Colonic mucosa (tissue), 4 donors: Measurements from ENCODE around the gene TNS4. TPM values are rescaled to one million over a fixed set of nuclear protein-coding genes. Genes with fewer than 3 reads are reported as not detected.

ENCODE experiments used
- DNase-seq: peaks from one replicate; pipeline ENCODE4 v3.0.0-alpha.2; 2020
- H3K27ac ChIP-seq: fragments of 200-600 bp; one replicate; pipeline ENCODE4 v1.8.0; 2021
- H3K27me3 ChIP-seq: fragments of 200-600 bp; one replicate; pipeline ENCODE4 v1.8.0; 2021
- H3K36me3 ChIP-seq: fragments of 200-600 bp; one replicate; pipeline ENCODE4 v1.8.0; 2021
- H3K4me1 ChIP-seq: fragments of 200-600 bp; one replicate; pipeline ENCODE4 v1.8.0; 2021; ENCODE audit warnings: mild to moderate bottlenecking
- H3K4me3 ChIP-seq: fragments of 200-600 bp; one replicate; pipeline ENCODE4 v1.8.0; 2021
- H3K9ac ChIP-seq, 2 donors: one replicate each; pipeline ENCODE4 v1.7.0; 2013; ENCODE audit warnings: control low read depth in 2 of 2, low read depth in 2 of 2, low read length in 2 of 2
- H3K9me3 ChIP-seq: fragments of 200-600 bp; one replicate; pipeline ENCODE4 v1.8.0; 2021
- intact Hi-C: fragments of 100-400 bp; cut with DNase I; formaldehyde crosslinking; loops from one replicate; pipeline ENCODE4 v1.14.1; 2022
- total RNA-seq, 2 donors: library from RNA; stranded (reverse); fragmentation: NEBNext Ultra II Directional in 1 of 2; extraction: Animal tissue kit (Norgen Biotek cat#: 25700) in 1 of 2; gene quantifications; one replicate each; pipeline ENCODE4 v1.2.1, GENCODE V29; 2021
- TF ChIP-seq, protein P1 (sequence below): fragments of 200-600 bp; IDR thresholded peaks from one replicate; pipeline ENCODE4 v1.8.0; 2022; ENCODE audit warnings: antibody characterized with exemption, mild to moderate bottlenecking
- donor health status: healthy.
- donor health status: DM: no; HTN: no; CAD: no.
- donor health status: DM: no; HTN: no; CAD: no.

The TNS4 gene
- total RNA-seq, 2 donors from 2014 or later: 8.8 to 20.4 TPM

- H3K9ac ChIP-seq: no peak overlapping the region
- TF ChIP-seq, protein P1, sequence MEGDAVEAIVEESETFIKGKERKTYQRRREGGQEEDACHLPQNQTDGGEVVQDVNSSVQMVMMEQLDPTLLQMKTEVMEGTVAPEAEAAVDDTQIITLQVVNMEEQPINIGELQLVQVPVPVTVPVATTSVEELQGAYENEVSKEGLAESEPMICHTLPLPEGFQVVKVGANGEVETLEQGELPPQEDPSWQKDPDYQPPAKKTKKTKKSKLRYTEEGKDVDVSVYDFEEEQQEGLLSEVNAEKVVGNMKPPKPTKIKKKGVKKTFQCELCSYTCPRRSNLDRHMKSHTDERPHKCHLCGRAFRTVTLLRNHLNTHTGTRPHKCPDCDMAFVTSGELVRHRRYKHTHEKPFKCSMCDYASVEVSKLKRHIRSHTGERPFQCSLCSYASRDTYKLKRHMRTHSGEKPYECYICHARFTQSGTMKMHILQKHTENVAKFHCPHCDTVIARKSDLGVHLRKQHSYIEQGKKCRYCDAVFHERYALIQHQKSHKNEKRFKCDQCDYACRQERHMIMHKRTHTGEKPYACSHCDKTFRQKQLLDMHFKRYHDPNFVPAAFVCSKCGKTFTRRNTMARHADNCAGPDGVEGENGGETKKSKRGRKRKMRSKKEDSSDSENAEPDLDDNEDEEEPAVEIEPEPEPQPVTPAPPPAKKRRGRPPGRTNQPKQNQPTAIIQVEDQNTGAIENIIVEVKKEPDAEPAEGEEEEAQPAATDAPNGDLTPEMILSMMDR: no peak
- no peak overlapping the region for H3K27ac ChIP-seq
- H3K9me3 ChIP-seq: no peaks in the 10 kb centered on the region
- no peak for DNase-seq
- H3K27me3 ChIP-seq: no peaks in the 10 kb centered on the region
- H3K4me3 ChIP-seq: no peak overlapping the region
- intact Hi-C loops: no loop called here
- no peaks in the 10 kb centered on the region for H3K4me1 ChIP-seq
- no peaks in the 10 kb centered on the region for H3K36me3 ChIP-seq
Observed at GRCh38 chr17:40467281-40467867, 34.0 kb downstream of the TNS4 start.

- TF ChIP-seq, protein P1: no peak
- Histone ChIP-seq H3K27ac (no peak overlapping the region), H3K4me3 (no peak overlapping the region), H3K9ac (no peak overlapping the region), H3K36me3 (no peaks in the 10 kb centered on the region), H3K4me1 (no peaks in the 10 kb centered on the region), H3K9me3 (no peaks in the 10 kb centered on the region), H3K27me3 (no peaks in the 10 kb centered on the region)
- no peak for DNase-seq
- intact Hi-C loops: no loop called here
Observed at GRCh38 chr17:40466298-40466971, 35.0 kb downstream of the TNS4 start.

DNA sequence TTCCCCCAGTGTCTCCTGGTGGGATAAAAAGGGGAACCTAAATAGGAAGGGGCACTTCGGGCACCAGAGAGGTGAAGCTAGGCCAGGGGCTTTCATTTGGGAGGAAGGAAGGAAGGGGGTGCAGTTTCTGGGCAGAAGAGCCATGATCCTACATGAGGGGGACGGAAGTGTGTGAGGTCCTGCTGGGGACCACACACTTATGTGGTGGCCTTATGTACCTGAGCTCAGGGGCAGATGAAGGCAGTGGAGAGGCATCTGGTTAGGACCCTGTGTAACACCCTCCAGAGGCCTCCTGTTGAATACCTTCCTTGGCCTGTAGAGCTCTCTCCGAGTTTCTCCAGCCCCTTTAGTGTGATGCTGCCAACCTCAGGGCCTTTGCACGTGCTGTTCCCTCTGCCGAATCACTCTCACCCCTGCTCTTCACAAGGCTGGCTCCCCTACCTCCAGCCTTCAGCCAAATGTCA lies 37.0 kb downstream of the TNS4 start:
- Histone ChIP-seq H3K27ac (no peak overlapping the region), H3K9me3 (no peaks in the 10 kb centered on the region), H3K4me3 (no peak overlapping the region), H3K36me3 (no peaks in the 10 kb centered on the region), H3K27me3 (no peaks in the 10 kb centered on the region), H3K9ac (no peak overlapping the region), H3K4me1 (no peaks in the 10 kb centered on the region)
- TF ChIP-seq, protein P1: no peak
- no peak for DNase-seq
- intact Hi-C loops: no loop called here

- Histone ChIP-seq H3K36me3 (no peaks in the 10 kb centered on the region), H3K4me3 (no peak overlapping the region), H3K9ac (no peak overlapping the region), H3K4me1 (no peaks in the 10 kb centered on the region), H3K27me3 (no peaks in the 10 kb centered on the region), H3K9me3 (no peaks in the 10 kb centered on the region), H3K27ac (no peak overlapping the region)
- no peak for DNase-seq
- TF ChIP-seq, protein P1: no peak
- intact Hi-C loops: no loop called here
Observed at GRCh38 chr17:40463122-40463550, 38.3 kb downstream of the TNS4 start.

DNA sequence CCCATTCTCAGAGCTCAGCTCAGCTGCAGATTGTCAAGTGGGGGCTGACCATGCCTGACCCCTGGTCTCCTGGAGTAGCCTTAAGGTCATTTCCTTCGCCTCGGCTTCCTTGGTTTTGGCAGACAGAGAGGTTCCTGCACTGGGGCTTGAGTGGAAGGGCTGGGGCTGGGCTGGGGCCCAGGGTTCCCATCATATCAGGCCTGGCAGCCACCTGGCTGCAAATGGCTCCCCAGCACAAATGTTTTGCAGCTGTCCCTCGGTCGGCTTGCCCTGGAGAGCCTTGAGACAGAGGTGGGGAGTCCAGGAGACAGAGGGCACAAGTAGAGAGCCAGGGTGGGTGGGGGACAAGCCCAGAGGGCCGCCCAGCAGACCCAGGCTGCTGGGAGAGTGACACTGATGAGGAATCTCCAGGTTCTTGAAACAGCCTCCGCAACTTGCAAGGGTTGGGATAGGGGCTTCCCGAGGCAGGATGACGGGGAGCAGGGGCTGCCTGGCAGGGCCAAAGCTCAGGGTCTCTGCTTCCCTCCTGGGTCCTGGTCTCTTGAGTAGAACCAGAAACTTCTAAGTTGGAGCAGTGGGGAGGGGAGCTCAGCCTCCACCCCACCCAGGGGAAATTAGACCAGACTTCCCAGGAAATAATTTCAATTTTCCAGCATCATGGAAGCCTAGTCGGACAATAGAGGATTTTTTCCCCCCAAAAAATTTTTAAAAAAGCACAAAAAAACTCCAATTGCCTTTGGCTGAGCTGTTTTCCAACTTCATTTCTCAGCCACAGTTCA lies 38.9 kb downstream of the TNS4 start:
- Histone ChIP-seq H3K27ac (no peak overlapping the region), H3K9ac (peak overlapping the region in 1 of 2 donors; percentile 12)
- intact Hi-C loops: no loop called here

More for the DNA sequence above, 38.9 kb downstream of the TNS4 start:
- TF ChIP-seq, protein P1: no peak
- Histone ChIP-seq H3K36me3 (no peaks in the 10 kb centered on the region), H3K4me3 (no peak overlapping the region), H3K4me1 (no peaks in the 10 kb centered on the region), H3K9me3 (no peaks in the 10 kb centered on the region), H3K27me3 (no peaks in the 10 kb centered on the region)
- no peak for DNase-seq
